ENCODE results near the gene POU6F1. TPM values are rescaled to one million over a fixed set of nuclear protein-coding genes. Genes with fewer than 3 reads are reported as not detected.

The POU6F1 gene
- total RNA-seq, 1 donor from 2014 or later, result 16.5 TPM

DNA sequence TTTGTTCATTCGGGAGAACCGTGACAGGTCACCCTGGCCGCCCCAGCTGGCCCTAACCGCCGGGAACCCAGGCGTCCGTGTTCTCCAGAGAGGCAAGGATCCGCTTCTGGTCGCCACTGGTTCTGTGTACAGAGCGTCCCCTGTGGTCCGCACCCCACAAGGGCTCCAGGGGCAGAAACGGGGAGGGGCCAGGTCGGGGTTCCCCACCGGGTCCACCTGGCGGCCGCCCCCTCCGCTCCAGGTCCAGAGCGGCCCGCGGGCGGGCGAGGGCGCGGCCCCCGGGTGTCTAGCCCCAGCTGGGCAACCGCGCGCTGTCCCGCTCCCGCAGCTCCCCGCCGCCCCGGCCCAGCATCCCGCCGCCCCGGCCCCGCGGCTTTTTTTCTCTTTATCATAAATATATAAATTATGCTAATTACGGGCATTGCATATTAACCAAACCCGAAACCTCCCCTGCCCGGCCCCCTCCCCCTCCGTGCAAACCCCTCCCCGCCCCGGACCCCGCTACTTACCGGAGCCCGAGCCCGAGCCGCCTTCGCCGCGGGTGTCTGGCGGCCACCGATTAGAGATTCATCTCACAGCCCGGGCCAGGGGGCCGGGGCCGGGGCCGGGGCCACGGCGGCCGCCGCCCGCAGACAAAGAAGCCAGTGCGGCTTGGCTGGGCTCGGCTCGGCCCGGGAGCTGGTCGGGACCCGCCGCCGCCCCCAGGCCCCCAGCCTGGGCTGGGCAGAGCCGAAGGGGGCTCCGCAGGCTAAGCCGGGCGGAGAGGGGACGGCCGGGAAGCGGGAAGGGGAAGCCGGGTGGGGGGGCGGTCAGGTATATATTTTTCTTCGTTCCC, 512 bp downstream of the POU6F1 start:
- H3K36me3 ChIP-seq, result no peaks in the 10 kb centered on the region
- H3K4me3 ChIP-seq, result peak overlapping the region; percentile 76 to 89
- DNase-seq (ENCODE audit: extremely low spot score in 2 of 2), result no peak
- peaks cover 13% of the 10 kb centered on the region for H3K4me1 ChIP-seq
- no peaks in the 10 kb centered on the region for H3K27me3 ChIP-seq
- intact Hi-C loops (cut with DNase I), result loop anchor here (2.0 kb wide), 1 partner anchor 45 kb away; the partner anchor contains the start of gene TFCP2
- H3K9me3 ChIP-seq, result no peaks in the 10 kb centered on the region
- peak overlapping the region; percentile 96 for H3K27ac ChIP-seq
- TF ChIP-seq POLR2AphosphoS5 (IDR thresholded peaks at IDR 0.05; ENCODE audit: insufficient read depth in 1 of 2, low read depth in 1 of 2), result peak in 1 of 2 donors; percentile 38
- TF ChIP-seq, protein P1, sequence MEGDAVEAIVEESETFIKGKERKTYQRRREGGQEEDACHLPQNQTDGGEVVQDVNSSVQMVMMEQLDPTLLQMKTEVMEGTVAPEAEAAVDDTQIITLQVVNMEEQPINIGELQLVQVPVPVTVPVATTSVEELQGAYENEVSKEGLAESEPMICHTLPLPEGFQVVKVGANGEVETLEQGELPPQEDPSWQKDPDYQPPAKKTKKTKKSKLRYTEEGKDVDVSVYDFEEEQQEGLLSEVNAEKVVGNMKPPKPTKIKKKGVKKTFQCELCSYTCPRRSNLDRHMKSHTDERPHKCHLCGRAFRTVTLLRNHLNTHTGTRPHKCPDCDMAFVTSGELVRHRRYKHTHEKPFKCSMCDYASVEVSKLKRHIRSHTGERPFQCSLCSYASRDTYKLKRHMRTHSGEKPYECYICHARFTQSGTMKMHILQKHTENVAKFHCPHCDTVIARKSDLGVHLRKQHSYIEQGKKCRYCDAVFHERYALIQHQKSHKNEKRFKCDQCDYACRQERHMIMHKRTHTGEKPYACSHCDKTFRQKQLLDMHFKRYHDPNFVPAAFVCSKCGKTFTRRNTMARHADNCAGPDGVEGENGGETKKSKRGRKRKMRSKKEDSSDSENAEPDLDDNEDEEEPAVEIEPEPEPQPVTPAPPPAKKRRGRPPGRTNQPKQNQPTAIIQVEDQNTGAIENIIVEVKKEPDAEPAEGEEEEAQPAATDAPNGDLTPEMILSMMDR (IDR thresholded peaks at IDR 0.05), result peak in 1 of 3 experiments; percentile 11
- no peak for TF ChIP-seq POLR2A (IDR thresholded peaks at IDR 0.05)

DNA sequence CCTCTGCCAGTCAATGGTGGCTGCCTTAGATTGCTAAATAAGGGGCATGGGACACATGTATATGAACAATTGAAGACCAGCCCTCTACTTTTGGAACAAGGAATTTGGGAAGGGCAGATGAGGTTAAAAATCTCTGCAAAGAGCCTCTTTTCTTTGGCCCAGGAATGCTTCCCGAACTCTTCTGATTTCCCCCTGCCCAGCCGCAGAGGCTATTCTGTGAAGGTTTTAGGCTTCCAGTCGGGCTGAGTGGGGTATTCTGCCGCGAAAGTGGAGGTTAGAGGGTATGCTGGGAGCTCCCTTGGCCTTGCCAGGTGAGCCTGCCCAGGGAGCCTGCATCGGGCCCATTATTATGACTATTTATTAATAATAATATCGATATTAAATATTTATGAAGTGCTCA, 1.2 kb downstream of the POU6F1 start:
- intact Hi-C loops (cut with DNase I), result loop anchor here (2.0 kb wide), 1 partner anchor 44 kb away; the partner anchor contains the start of gene TFCP2

DNA sequence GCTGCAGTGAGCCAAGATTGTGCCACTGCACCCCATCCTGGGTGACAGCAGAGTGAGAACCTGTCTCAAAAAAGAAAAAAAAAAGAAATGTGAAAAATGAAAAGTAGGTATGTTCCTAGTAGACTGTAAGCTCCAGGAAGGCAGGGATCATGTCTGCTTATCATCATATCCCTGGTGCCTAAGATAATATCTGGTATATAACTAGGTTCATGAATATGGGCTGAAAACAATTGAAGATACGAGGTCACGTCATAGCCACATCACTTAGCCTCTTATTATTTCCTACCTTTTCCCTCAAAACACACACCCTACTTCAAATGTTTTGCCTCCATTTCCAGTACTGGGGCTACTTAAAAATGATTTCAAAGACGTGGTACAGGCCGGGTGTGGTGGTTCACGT, 3.0 kb downstream of the POU6F1 start:
- no peaks in the 10 kb centered on the region for H3K27me3 ChIP-seq
- H3K36me3 ChIP-seq, result no peaks in the 10 kb centered on the region
- peaks cover 13% of the 10 kb centered on the region for H3K4me1 ChIP-seq
- no peak for DNase-seq (ENCODE audit: extremely low spot score in 2 of 2)
- no peak overlapping the region for H3K4me3 ChIP-seq
- TF ChIP-seq POLR2AphosphoS5 (IDR thresholded peaks at IDR 0.05; ENCODE audit: insufficient read depth in 1 of 2, low read depth in 1 of 2) (no peak), POLR2A (IDR thresholded peaks at IDR 0.05) (no peak)
- TF ChIP-seq, protein P1 (IDR thresholded peaks at IDR 0.05), result no peak
- intact Hi-C loops (cut with DNase I), result no loop called here
- no peak overlapping the region for H3K27ac ChIP-seq
- no peaks in the 10 kb centered on the region for H3K9me3 ChIP-seq

More for the DNA sequence above, 1.2 kb downstream of the POU6F1 start:
- Histone ChIP-seq H3K27ac (peak overlapping the region; percentile 96), H3K27me3 (no peaks in the 10 kb centered on the region), H3K4me3 (peak overlapping the region; percentile 76 to 89), H3K36me3 (no peaks in the 10 kb centered on the region), H3K4me1 (peaks cover 13% of the 10 kb centered on the region), H3K9me3 (no peaks in the 10 kb centered on the region)
- DNase-seq (ENCODE audit: extremely low spot score in 2 of 2), result no peak
- TF ChIP-seq POLR2A (IDR thresholded peaks at IDR 0.05), result no peak
- TF ChIP-seq, protein P1 (IDR thresholded peaks at IDR 0.05), result no peak
- TF ChIP-seq POLR2AphosphoS5 (IDR thresholded peaks at IDR 0.05; ENCODE audit: insufficient read depth in 1 of 2, low read depth in 1 of 2), result no peak

DNA sequence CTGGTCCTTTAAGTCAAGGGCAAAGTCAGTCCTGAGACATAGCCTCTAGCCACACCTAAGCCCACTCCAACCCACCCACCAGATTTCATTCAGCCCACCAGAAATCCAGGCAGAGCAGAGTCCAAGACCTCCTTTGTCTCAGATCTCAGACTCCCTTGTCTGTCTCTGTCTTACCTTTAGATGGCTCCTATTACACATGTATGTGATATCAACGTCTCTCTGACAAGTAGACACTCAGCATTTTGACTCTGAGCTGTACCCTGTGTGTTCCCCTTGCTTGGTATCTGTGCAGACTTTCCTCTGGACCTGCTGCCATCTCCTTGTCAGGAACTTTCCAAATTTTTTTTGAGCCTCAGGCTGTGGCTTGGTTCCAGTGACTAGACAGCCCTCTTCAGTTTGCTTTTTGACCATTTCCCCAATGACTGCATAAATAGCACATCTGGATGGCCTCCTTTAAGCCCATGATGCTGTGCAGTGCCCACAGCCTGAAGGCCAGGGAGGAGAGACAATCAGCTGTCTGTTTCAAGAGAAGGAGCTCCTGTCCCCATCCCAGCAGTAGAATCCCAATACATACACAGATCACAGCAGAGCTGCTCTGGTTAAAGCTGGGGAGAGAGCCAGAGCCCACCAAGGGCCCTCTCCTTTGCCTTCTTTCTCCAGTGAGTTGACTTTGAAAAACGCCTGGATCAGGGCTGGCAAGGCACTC, 7.0 kb downstream of the POU6F1 start:
- TF ChIP-seq POLR2A (IDR thresholded peaks at IDR 0.05) (no peak), POLR2AphosphoS5 (IDR thresholded peaks at IDR 0.05; ENCODE audit: insufficient read depth in 1 of 2, low read depth in 1 of 2) (no peak)
- TF ChIP-seq, protein P1 (IDR thresholded peaks at IDR 0.05), result no peak
- intact Hi-C loops (cut with DNase I), result no loop called here
- H3K4me1 ChIP-seq, result no peaks in the 10 kb centered on the region
- H3K27ac ChIP-seq, result no peak overlapping the region
- no peak for DNase-seq (ENCODE audit: extremely low spot score in 2 of 2)
- no peaks in the 10 kb centered on the region for H3K27me3 ChIP-seq
- no peaks in the 10 kb centered on the region for H3K36me3 ChIP-seq
- no peaks in the 10 kb centered on the region for H3K9me3 ChIP-seq
- no peak overlapping the region for H3K4me3 ChIP-seq
